Measurements from ENCODE around the gene BYSL.

BYSL gene

GRCh38 chr6:41937472-41937860 lies 16.2 kb downstream of the BYSL start:
- no peak for TF ChIP-seq CTCF (IDR thresholded peaks at IDR 0.05; ENCODE audit: control insufficient read depth, insufficient read depth, low read depth, low read length, missing control alignments)
- no peak for DNase-seq (ENCODE audit: low read depth)
- H3K4me3 ChIP-seq (ENCODE audit: control insufficient read depth, low read depth, low read length): no peak overlapping the region

GRCh38 chr6:41937861-41938574 lies 16.7 kb downstream of the BYSL start:
- TF ChIP-seq CTCF (IDR thresholded peaks at IDR 0.05; ENCODE audit: control insufficient read depth, insufficient read depth, low read depth, low read length, missing control alignments): no peak
- H3K4me3 ChIP-seq (ENCODE audit: control insufficient read depth, low read depth, low read length): no peak overlapping the region
- DNase-seq (ENCODE audit: low read depth): no peak

DNA sequence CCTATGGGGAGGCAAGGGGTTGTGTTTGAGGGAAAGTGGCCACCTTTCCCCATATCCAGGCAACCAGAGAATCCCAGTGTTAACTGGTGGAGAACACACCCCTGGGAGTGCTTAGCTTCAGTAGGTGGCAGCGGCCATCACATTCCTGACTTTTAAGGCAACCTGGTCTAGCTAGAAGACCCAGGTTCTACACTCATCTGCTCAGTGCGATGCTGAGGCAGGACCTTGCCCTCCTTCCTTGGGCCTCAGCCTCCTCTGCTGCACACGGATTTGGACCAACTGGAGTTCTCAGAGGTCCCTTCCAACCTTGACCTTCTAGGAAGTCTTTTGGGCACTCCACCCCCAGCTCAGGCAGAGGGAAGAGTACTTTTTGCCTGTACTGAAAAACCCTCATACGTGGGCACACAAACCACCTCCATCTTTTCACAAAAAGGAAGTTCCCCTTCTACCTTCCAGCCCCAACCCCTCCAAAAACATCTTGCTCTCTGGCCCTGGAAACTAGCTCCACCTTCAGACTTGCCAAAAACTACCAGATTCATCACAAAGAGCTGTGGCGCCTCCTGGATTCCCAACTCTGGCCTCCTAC lies 17.4 kb downstream of the BYSL start:
- no peak overlapping the region for H3K4me3 ChIP-seq (ENCODE audit: control insufficient read depth, low read depth, low read length)
- TF ChIP-seq CTCF (IDR thresholded peaks at IDR 0.05; ENCODE audit: control insufficient read depth, insufficient read depth, low read depth, low read length, missing control alignments): peak; percentile 3
- no peak for DNase-seq (ENCODE audit: low read depth)

DNA sequence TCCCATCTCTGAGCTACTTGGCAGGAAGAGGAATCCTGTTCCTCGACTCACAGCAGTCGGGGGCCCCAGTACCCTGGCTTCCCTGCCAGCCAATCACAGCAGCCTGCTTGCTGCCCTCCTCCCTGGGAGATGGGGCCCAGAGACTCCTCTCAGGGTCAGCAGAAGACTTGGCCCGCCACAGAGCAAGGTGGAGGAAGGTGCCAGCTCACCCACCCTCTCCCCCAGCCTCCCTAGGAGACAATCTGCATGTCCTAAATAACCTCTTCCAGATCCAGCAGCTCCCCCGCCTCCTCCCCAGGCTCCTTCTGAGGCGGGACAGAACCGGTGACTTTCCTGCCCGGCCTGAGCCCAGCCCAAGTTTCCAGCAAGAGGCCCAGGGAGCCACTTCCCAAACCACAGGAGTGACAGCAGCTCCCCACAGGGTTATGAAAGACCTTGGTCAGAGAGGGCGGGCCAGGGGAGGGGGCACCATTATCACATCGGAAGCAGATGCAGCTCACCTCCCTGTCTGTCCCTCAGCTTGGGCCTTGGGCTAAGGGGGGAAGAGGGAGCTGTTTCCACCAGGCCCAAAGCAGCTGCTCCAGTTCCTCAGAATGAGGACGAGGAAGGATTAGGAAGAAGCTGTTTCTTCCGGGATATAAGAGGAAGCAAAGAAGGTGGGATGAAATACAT lies 18.0 kb downstream of the BYSL start:
- TF ChIP-seq CTCF (IDR thresholded peaks at IDR 0.05; ENCODE audit: control insufficient read depth, insufficient read depth, low read depth, low read length, missing control alignments): no peak
- peak overlapping the region; percentile 9 for H3K4me3 ChIP-seq (ENCODE audit: control insufficient read depth, low read depth, low read length)
- DNase-seq (ENCODE audit: low read depth): no peak

DNA sequence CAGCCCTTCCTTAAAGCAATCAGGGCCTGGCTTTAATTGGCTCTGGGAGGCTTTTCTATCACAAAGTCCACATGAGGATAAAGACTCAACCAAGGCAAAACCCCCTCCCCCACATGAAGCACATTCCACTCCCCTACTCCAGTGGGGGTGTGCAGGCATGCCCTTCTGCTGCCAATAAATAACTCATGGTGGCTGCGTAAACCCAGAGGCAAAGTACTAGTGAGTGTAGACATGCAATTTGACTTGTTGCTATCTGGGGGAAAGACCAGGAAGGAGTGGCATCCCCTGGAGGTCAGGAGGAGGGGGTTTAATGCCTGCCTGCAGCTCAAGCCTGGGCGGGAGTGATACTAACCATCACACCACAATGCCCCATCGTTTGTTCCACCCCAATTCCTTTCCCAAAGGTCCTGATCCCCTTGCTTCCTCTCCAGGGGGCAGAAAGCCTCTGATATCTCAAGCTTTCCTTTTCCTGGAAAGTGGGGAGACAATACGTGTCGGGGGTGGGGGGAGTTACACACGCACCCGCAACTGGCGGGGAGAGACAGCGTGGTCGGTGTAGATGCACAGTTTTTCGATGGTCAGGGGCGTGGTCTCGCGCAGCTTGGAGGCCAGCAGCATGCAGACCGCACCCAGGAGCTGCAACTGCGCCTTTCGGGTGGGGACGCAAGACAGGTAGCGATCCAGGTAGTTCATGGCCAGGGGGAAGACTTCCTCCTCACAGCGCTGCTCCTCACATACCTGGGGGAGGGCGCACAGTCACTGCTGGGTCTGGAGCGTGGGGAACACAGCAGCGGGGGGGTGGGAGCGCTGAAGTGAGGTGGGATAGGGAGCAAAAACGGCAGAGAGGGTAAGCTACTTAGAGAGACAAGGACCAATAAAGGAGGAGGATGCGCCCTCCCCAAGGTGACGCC lies 18.8 kb downstream of the BYSL start:
- H3K4me3 ChIP-seq (ENCODE audit: control insufficient read depth, low read depth, low read length): peak overlapping the region; percentile 98
- DNase-seq (ENCODE audit: low read depth): no peak
- TF ChIP-seq CTCF (IDR thresholded peaks at IDR 0.05; ENCODE audit: control insufficient read depth, insufficient read depth, low read depth, low read length, missing control alignments): no peak

GRCh38 chr6:41940759-41941279 lies 19.5 kb downstream of the BYSL start:
- H3K4me3 ChIP-seq (ENCODE audit: control insufficient read depth, low read depth, low read length): peak overlapping the region; percentile 98
- TF ChIP-seq CTCF (IDR thresholded peaks at IDR 0.05; ENCODE audit: control insufficient read depth, insufficient read depth, low read depth, low read length, missing control alignments): no peak
- DNase-seq (ENCODE audit: low read depth): no peak
